SK-N-SH (cell line): ENCODE measurements around the gene EEA1.

Source experiments
- EP300 ChIP-seq, 2 experiments: IDR thresholded peaks; 2 replicates each; pipeline versions ENCODE4 v1.4.0 to v1.6.1; 2012; ENCODE audit warnings: borderline replicate concordance in 1 of 2, low read depth in 1 of 2, low read length in 1 of 2
- FOSL2 ChIP-seq: IDR thresholded peaks from 2 replicates; pipeline ENCODE4 v1.4.0; 2012; ENCODE audit warnings: low read depth, mild to moderate bottlenecking, moderate library complexity, borderline replicate concordance
- MXI1 ChIP-seq: IDR thresholded peaks from 2 replicates; pipeline ENCODE4 v1.6.1; 2012; ENCODE audit warnings: mild to moderate bottlenecking, low read depth, low read length, improper control_type of control experiment
- NFIC ChIP-seq: IDR thresholded peaks from 2 replicates; pipeline ENCODE4 v1.4.0; 2012; ENCODE audit warnings: borderline replicate concordance
- RCOR1 ChIP-seq: fragments of 150-350 bp; IDR thresholded peaks from 2 replicates; pipeline ENCODE4 v1.6.1; 2017; ENCODE audit warnings: antibody characterized with exemption, low read length
- RFX5 ChIP-seq: IDR thresholded peaks from 2 replicates; pipeline ENCODE4 v1.6.1; 2012; ENCODE audit warnings: mild to moderate bottlenecking, improper control_type of control experiment, low read length
- SIN3A ChIP-seq: IDR thresholded peaks from 2 replicates; pipeline ENCODE4 v1.6.1; 2012; ENCODE audit warnings: low read depth, mild to moderate bottlenecking, low read length, moderate library complexity, borderline replicate concordance
- TCF12 ChIP-seq: IDR thresholded peaks from 2 replicates; pipeline ENCODE4 v1.4.0; 2012
- TEAD4 ChIP-seq: IDR thresholded peaks from 2 replicates; pipeline ENCODE4 v1.4.0; 2012; ENCODE audit warnings: mild to moderate bottlenecking, borderline replicate concordance; ENCODE audit not compliant: insufficient read depth
- YY1 ChIP-seq: IDR thresholded peaks from 2 replicates; pipeline ENCODE4 v1.4.0; 2012; ENCODE audit warnings: low read depth, mild to moderate bottlenecking
- TF ChIP-seq, protein P1 (sequence below): fragments of 200-600 bp; sonication (generic); IDR thresholded peaks from 2 replicates; pipeline ENCODE4 v1.6.1; 2017; ENCODE audit warnings: antibody characterized with exemption, mild to moderate bottlenecking, moderate library complexity
- TF ChIP-seq, protein P2 (sequence below): IDR thresholded peaks from 2 replicates; pipeline ENCODE4 v1.4.0; 2012; ENCODE audit warnings: low read depth
- TF ChIP-seq, protein P3 (sequence below): IDR thresholded peaks from 2 replicates; pipeline ENCODE4 v1.4.0; 2012; ENCODE audit warnings: low read depth, borderline replicate concordance

DNA sequence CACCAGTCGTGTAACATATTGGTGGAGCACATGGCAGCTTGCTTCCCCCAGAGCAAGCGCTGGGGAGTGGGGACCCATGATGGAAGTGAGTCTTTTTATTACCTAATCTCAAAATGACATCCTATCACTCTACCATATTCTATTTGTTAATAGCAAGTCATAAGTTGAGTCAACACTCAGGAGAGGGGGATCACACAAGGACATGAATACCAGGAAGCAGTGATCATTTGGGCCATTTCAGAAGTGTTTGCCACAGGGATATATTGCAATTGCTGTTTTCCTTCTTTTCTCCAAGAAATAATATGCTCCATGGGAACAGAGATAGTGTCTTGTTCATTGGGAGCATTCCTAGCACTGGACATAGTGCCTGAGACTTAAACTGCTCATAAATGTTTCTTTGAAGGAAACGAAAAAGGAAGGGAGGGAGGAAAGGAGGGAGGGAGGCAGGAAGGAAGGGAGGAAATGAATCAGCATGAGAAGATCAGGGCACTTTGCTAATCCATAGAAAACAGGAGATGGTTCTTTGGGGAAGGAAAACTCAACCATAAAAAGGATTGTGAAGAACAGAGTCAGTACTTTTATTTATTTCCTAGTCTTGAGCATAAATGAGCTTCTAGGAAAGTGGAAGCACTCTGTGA is 39.2 kb upstream of the EEA1 start:
- TF ChIP-seq YY1 = no peak
- no peak for TF ChIP-seq FOSL2
- TF ChIP-seq, protein P1, sequence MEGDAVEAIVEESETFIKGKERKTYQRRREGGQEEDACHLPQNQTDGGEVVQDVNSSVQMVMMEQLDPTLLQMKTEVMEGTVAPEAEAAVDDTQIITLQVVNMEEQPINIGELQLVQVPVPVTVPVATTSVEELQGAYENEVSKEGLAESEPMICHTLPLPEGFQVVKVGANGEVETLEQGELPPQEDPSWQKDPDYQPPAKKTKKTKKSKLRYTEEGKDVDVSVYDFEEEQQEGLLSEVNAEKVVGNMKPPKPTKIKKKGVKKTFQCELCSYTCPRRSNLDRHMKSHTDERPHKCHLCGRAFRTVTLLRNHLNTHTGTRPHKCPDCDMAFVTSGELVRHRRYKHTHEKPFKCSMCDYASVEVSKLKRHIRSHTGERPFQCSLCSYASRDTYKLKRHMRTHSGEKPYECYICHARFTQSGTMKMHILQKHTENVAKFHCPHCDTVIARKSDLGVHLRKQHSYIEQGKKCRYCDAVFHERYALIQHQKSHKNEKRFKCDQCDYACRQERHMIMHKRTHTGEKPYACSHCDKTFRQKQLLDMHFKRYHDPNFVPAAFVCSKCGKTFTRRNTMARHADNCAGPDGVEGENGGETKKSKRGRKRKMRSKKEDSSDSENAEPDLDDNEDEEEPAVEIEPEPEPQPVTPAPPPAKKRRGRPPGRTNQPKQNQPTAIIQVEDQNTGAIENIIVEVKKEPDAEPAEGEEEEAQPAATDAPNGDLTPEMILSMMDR = no peak
- no peak for TF ChIP-seq TEAD4
- TF ChIP-seq RFX5 = no peak
- TF ChIP-seq, protein P2, sequence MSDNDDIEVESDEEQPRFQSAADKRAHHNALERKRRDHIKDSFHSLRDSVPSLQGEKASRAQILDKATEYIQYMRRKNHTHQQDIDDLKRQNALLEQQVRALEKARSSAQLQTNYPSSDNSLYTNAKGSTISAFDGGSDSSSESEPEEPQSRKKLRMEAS = no peak
- no peak for TF ChIP-seq EP300 (IDR thresholded peaks at IDR 0.05; ENCODE audit: borderline replicate concordance in 1 of 2, low read depth in 1 of 2, low read length in 1 of 2)
- no peak for TF ChIP-seq RCOR1
- TF ChIP-seq NFIC = no peak
- TF ChIP-seq, protein P3, sequence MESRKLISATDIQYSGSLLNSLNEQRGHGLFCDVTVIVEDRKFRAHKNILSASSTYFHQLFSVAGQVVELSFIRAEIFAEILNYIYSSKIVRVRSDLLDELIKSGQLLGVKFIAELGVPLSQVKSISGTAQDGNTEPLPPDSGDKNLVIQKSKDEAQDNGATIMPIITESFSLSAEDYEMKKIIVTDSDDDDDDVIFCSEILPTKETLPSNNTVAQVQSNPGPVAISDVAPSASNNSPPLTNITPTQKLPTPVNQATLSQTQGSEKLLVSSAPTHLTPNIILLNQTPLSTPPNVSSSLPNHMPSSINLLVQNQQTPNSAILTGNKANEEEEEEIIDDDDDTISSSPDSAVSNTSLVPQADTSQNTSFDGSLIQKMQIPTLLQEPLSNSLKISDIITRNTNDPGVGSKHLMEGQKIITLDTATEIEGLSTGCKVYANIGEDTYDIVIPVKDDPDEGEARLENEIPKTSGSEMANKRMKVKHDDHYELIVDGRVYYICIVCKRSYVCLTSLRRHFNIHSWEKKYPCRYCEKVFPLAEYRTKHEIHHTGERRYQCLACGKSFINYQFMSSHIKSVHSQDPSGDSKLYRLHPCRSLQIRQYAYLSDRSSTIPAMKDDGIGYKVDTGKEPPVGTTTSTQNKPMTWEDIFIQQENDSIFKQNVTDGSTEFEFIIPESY = no peak
- no peak for TF ChIP-seq MXI1
- TF ChIP-seq SIN3A = no peak
- TF ChIP-seq TCF12 = no peak
